ENCODE data around the gene PIK3C3.

DNA sequence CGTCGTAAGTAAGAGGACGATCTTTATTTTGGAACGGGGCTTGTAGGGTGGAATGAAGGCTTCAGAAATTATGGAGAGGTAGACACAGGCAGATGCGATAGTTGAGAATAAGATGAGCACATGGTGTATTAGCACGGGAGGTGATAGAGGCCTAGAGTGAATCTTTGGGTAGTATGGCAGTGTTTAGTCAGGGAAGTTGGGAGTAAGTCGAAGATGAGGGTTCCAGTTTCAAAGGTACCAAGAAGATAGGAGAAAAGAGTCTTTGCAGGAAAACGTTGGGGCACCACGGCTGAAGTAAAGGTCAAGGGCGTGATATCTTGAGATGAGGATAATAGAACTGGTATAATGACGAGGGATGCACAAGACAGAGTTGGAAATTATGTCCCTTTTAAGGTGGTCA lies 654 bp downstream of the PIK3C3 start:
- TF ChIP-seq, protein P1, sequence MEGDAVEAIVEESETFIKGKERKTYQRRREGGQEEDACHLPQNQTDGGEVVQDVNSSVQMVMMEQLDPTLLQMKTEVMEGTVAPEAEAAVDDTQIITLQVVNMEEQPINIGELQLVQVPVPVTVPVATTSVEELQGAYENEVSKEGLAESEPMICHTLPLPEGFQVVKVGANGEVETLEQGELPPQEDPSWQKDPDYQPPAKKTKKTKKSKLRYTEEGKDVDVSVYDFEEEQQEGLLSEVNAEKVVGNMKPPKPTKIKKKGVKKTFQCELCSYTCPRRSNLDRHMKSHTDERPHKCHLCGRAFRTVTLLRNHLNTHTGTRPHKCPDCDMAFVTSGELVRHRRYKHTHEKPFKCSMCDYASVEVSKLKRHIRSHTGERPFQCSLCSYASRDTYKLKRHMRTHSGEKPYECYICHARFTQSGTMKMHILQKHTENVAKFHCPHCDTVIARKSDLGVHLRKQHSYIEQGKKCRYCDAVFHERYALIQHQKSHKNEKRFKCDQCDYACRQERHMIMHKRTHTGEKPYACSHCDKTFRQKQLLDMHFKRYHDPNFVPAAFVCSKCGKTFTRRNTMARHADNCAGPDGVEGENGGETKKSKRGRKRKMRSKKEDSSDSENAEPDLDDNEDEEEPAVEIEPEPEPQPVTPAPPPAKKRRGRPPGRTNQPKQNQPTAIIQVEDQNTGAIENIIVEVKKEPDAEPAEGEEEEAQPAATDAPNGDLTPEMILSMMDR (IDR thresholded peaks at IDR 0.05; ENCODE audit: poor library complexity), result no peak
- TF ChIP-seq EZH2 (IDR thresholded peaks at IDR 0.05; ENCODE audit: borderline replicate concordance) (no peak), EZH2phosphoT487 (IDR thresholded peaks at IDR 0.05; ENCODE audit: low read depth, severe bottlenecking, unreplicated experiment) (no peak)
